8988T (cell line): ENCODE measurements around the gene HRH2.
"Not testable (repeated sequence)": the region's sequence is repeated elsewhere in the genome, so short reads cannot be mapped to it uniquely, and the experiment has no call there.

Experiments
- DNase-seq: peaks from one replicate; pipeline ENCODE4 v3.0.0; 2011

HRH2 gene

GRCh38 chr5:175746851-175747250, 89.0 kb downstream of the HRH2 start:
- no peak for DNase-seq

DNA sequence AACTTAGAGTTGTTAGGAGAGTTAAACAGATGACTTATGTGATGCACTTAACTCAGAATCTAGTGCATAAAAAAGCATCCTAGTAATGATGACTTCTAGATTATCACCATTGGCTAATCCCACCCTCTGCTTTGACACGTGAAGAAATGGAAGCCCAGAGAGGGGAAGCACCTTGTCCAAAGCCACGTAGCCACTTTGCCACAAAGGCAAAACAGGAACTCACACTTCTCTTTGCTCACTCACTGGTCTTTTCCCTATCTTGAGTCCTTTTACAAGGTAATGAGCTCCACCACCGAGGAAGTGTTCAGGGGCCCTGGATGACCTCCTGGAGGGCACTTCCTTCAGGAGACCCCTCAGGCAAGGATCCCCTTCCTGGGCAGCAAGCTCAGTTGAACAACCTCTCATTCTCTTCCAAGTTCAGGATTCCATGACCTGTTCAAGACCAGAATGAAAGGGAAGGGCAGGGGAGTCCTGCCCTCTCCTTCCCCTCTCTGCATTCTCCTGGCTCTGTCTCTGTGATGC, 89.7 kb downstream of the HRH2 start:
- DNase-seq = no peak

- DNase-seq = no peak
Measured at GRCh38 chr5:175748650-175749049, 90.8 kb downstream of the HRH2 start.

GRCh38 chr5:175749591-175749990, 91.7 kb downstream of the HRH2 start:
- DNase-seq = no peak

DNA sequence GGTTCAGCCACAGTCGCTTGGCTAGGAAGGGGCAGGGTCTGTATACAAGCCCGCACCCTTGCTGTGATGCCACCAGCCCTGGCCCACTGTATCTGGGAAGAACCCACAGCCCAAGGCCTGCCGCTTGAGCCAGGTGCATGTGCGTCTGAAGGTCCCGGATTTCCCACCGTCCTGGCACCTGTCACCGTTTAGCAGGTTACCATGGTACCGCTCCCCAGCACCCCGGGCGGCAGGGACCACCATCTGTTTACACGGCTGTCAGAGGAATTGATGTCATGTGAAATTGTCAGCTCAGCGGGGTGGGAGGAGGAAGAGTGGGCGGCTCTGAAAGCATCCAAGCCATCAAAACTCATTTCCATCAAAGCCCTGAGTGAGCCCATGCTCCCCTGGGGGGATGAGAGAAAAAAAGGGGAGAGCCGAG, 92.7 kb downstream of the HRH2 start:
- DNase-seq = no peak

- no peak for DNase-seq
Measured at GRCh38 chr5:175751369-175751768, 93.5 kb downstream of the HRH2 start.

- DNase-seq = no peak
Measured at GRCh38 chr5:175752826-175753535, 95.1 kb downstream of the HRH2 start.

GRCh38 chr5:175753536-175754402, 95.9 kb downstream of the HRH2 start:
- DNase-seq = no peak

DNA sequence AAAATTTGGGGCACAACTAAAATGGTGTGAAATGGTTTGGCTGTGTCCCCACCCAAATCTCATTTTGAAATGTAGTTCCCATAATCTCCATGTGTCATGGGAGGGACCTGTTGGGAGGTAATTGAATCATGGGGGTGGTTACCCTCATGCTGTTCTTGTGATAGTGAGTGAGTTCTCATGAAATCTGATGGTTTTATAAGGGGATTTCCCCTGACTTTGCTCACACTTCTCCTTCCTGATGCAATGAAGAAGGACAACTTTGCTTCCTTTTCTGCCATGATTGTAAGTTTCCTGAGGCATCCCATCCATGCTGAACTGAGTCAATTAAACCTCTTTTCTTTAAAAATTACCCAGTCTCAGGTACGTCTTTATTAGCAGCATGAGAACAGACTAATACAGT, 102.1 kb downstream of the HRH2 start:
- DNase-seq = not testable (repeated sequence)
